Neural progenitor cell (in vitro differentiated cells): Measurements from ENCODE around the gene COL24A1. TPM values are rescaled to one million over a fixed set of nuclear protein-coding genes. Genes with fewer than 3 reads are reported as not detected.

Source experiments
- DNase-seq: peaks from one replicate; pipeline ENCODE4 v3.0.0-alpha.2; 2016; ENCODE audit warnings: low spot score
- H2AFZ ChIP-seq: fragments of 200-600 bp; sonication (generic); replicated peaks from 2 replicates; pipeline ENCODE4 v1.6.1; 2016; ENCODE audit warnings: antibody characterized with exemption
- H3F3A ChIP-seq: fragments of 200-600 bp; sonication (generic); 2 replicates; pipeline ENCODE4 v1.6.1; 2016; ENCODE audit warnings: antibody characterized with exemption, low read depth
- H3K27ac ChIP-seq: fragments of 200-600 bp; sonication (generic); 2 replicates; pipeline ENCODE4 v1.5.1; 2016; ENCODE audit warnings: mild to moderate bottlenecking
- H3K27me3 ChIP-seq: fragments of 200-600 bp; sonication (generic); 2 replicates; pipeline ENCODE4 v1.6.1; 2016; ENCODE audit warnings: mild to moderate bottlenecking, moderate library complexity
- H3K36me3 ChIP-seq: fragments of 200-600 bp; sonication (generic); 2 replicates; pipeline ENCODE4 v1.5.1; 2016
- H3K4me1 ChIP-seq: fragments of 200-600 bp; sonication (generic); 2 replicates; pipeline ENCODE4 v1.6.1; 2016; ENCODE audit warnings: mixed run types
- H3K4me2 ChIP-seq: fragments of 200-600 bp; sonication (generic); 2 replicates; pipeline ENCODE4 v1.6.1; 2016
- H3K4me3 ChIP-seq: fragments of 200-600 bp; sonication (generic); 2 replicates; pipeline ENCODE4 v1.5.1; 2016
- H3K79me2 ChIP-seq: fragments of 200-600 bp; sonication (generic); 2 replicates; pipeline ENCODE4 v1.6.1; 2016; ENCODE audit warnings: low read depth
- H3K9ac ChIP-seq: fragments of 200-600 bp; sonication (generic); 2 replicates; pipeline ENCODE4 v1.6.1; 2016
- H3K9me3 ChIP-seq: fragments of 200-600 bp; sonication (generic); 2 replicates; pipeline ENCODE4 v1.5.1; 2016; ENCODE audit warnings: low read depth
- H4K20me1 ChIP-seq: fragments of 200-600 bp; sonication (generic); 2 replicates; pipeline ENCODE4 v1.6.1; 2016; ENCODE audit warnings: low read depth
- H3K27ac Mint-ChIP-seq: 3 replicates; pipeline ENCODE4 v1.8.0; 2021; ENCODE audit warnings: mixed read lengths
- H3K27me3 Mint-ChIP-seq: 2 replicates; pipeline ENCODE4 v1.8.0; 2022; ENCODE audit warnings: low read depth, mild to moderate bottlenecking, inconsistent platforms, moderate library complexity, mixed read lengths; ENCODE audit not compliant: insufficient read depth
- H3K36me3 Mint-ChIP-seq: 3 replicates; pipeline ENCODE4 v1.8.0; 2021; ENCODE audit warnings: mixed read lengths
- H3K4me1 Mint-ChIP-seq: 3 replicates; pipeline ENCODE4 v1.8.0; 2021; ENCODE audit warnings: mixed read lengths
- H3K4me3 Mint-ChIP-seq: 3 replicates; pipeline ENCODE4 v1.8.0; 2021; ENCODE audit warnings: mild to moderate bottlenecking, moderate library complexity, mixed read lengths
- H3K9me3 Mint-ChIP-seq: 3 replicates; pipeline ENCODE4 v1.8.0; 2020; ENCODE audit warnings: mixed read lengths
- CTCF ChIP-seq: fragments of 200-600 bp; sonication (generic); IDR thresholded peaks from 2 replicates; pipeline ENCODE4 v1.5.1; 2017; ENCODE audit warnings: antibody characterized with exemption, mild to moderate bottlenecking
- EZH2 ChIP-seq: fragments of 200-600 bp; sonication (generic); IDR thresholded peaks from 2 replicates; pipeline ENCODE4 v1.6.1; 2017; ENCODE audit warnings: antibody characterized with exemption, mild to moderate bottlenecking, moderate library complexity
- EZH2phosphoT487 ChIP-seq: fragments of 200-600 bp; sonication (generic); IDR thresholded peaks from 2 replicates; pipeline ENCODE4 v1.6.1; 2017; ENCODE audit warnings: antibody characterized with exemption
- total RNA-seq: library from RNA; depleted of rRNA; stranded (reverse); fragments of >200 nt; gene quantifications from 2 replicates; pipeline ENCODE4 v1.2.3, GENCODE V29; 2015; ENCODE audit warnings: low replicate concordance

Gene COL24A1
- total RNA-seq, 1 donor from 2014 or later, result not detected

DNA sequence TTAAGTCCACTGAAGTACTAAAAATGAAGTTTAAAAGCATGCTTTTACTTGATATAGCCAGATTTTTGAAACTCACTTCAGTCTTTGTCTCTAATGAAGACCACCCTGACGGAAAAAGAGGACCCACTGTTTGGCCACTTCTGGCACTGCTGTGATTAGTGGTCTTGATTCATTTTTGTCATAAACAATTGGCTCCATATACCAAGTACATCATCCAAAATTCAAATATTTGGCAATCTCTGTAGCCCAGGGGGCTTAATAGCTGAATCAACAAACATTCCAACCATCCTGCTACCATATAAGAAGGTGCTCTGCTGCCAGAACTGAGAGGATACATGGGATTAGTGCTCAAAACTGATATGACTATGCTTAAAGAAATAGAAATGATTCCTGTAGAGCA is 156.0 kb downstream of the COL24A1 start:
- no peak overlapping the region for H3K9ac ChIP-seq
- H3K9me3 Mint-ChIP-seq, result no peaks in the 10 kb centered on the region
- no peaks in the 10 kb centered on the region for H4K20me1 ChIP-seq
- H3K27ac ChIP-seq, result no peak overlapping the region
- H3K4me1 Mint-ChIP-seq, result no peaks in the 10 kb centered on the region
- DNase-seq, result no peak
- H3K4me3 ChIP-seq, result no peak overlapping the region
- H3F3A ChIP-seq, result no peaks in the 10 kb centered on the region
- no peaks in the 10 kb centered on the region for H3K27me3 ChIP-seq
- no peak overlapping the region for H3K27ac Mint-ChIP-seq
- no peaks in the 10 kb centered on the region for H3K36me3 Mint-ChIP-seq
- no peak overlapping the region for H3K4me3 Mint-ChIP-seq
- no peaks in the 10 kb centered on the region for H3K4me1 ChIP-seq
- no peak overlapping the region for H3K4me2 ChIP-seq
- H3K79me2 ChIP-seq, result no peaks in the 10 kb centered on the region
- H2AFZ ChIP-seq, result no peak overlapping the region
- no peaks in the 10 kb centered on the region for H3K27me3 Mint-ChIP-seq
- no peaks in the 10 kb centered on the region for H3K36me3 ChIP-seq
- no peaks in the 10 kb centered on the region for H3K9me3 ChIP-seq
- no peak for TF ChIP-seq CTCF
- TF ChIP-seq EZH2, result no peak
- no peak for TF ChIP-seq EZH2phosphoT487

DNA sequence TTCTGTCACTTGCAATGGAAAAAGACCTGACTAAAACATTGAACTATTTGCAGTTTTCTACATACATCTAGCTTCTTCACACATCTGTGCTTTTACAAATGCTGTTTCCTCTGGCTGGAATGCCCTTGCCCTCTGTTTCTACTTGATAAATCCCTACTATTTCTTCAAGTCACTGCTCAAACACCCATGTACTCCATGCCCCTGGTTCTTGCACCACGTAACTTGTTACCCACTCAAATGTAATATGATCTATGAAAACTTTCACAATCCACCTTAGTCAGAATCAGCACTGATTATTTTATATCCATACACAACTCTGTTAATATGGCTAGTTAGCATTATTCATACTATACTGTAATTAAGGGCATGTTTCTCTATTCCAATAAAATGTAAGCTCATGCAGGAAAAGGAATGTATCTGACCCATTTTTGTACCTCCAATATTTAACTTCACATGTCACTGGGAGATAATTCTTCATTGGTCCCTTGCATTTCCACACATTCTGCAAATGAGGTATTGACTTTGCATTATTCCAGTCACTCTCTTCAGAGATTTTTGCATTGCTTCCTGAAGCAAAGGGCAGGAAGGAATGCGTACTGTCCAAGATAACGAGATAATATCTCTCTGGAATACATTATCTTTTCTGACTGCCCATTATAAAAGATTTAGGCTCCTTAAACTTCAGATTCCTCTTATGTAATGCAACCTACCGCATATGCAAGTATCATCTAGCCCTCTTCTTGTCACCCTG is 158.3 kb downstream of the COL24A1 start:
- no peaks in the 10 kb centered on the region for H3K4me1 ChIP-seq
- Mint-ChIP-seq H3K4me3 (no peak overlapping the region), H3K27ac (no peak overlapping the region), H3K36me3 (no peaks in the 10 kb centered on the region), H3K9me3 (no peaks in the 10 kb centered on the region), H3K27me3 (no peaks in the 10 kb centered on the region), H3K4me1 (no peaks in the 10 kb centered on the region)
- no peaks in the 10 kb centered on the region for H3K79me2 ChIP-seq
- H3K9ac ChIP-seq, result no peak overlapping the region
- no peaks in the 10 kb centered on the region for H4K20me1 ChIP-seq
- H3K4me3 ChIP-seq, result no peak overlapping the region
- no peak overlapping the region for H3K27ac ChIP-seq
- H2AFZ ChIP-seq, result no peak overlapping the region
- no peaks in the 10 kb centered on the region for H3K9me3 ChIP-seq
- no peak overlapping the region for H3K4me2 ChIP-seq
- H3K27me3 ChIP-seq, result no peaks in the 10 kb centered on the region
- H3F3A ChIP-seq, result no peaks in the 10 kb centered on the region
- TF ChIP-seq EZH2phosphoT487, result no peak
- TF ChIP-seq CTCF, result no peak
- TF ChIP-seq EZH2, result no peak
- DNase-seq, result no peak
- H3K36me3 ChIP-seq, result no peaks in the 10 kb centered on the region

- DNase-seq, result no peak
- Mint-ChIP-seq H3K27me3 (no peaks in the 10 kb centered on the region), H3K36me3 (no peaks in the 10 kb centered on the region), H3K4me1 (no peaks in the 10 kb centered on the region), H3K4me3 (no peak overlapping the region), H3K27ac (no peak overlapping the region), H3K9me3 (no peaks in the 10 kb centered on the region)
- TF ChIP-seq CTCF, result no peak
- no peak for TF ChIP-seq EZH2
- TF ChIP-seq EZH2phosphoT487, result no peak
- Histone ChIP-seq H3K27me3 (no peaks in the 10 kb centered on the region), H3K9me3 (no peaks in the 10 kb centered on the region), H3K79me2 (no peaks in the 10 kb centered on the region), H3K4me1 (no peaks in the 10 kb centered on the region), H3F3A (no peaks in the 10 kb centered on the region), H2AFZ (no peak overlapping the region), H4K20me1 (no peaks in the 10 kb centered on the region), H3K9ac (no peak overlapping the region), H3K4me3 (no peak overlapping the region), H3K27ac (no peak overlapping the region), H3K4me2 (no peak overlapping the region), H3K36me3 (no peaks in the 10 kb centered on the region)
Observed at GRCh38 chr1:85992791-85993190, 163.8 kb downstream of the COL24A1 start.
